Measurements from ENCODE around the gene CLPSL1. TPM values are rescaled to one million over a fixed set of nuclear protein-coding genes. Genes with fewer than 3 reads are reported as not detected.

CLPSL1 gene
- total RNA-seq, 1 experiment from 2014 or later: not detected

DNA sequence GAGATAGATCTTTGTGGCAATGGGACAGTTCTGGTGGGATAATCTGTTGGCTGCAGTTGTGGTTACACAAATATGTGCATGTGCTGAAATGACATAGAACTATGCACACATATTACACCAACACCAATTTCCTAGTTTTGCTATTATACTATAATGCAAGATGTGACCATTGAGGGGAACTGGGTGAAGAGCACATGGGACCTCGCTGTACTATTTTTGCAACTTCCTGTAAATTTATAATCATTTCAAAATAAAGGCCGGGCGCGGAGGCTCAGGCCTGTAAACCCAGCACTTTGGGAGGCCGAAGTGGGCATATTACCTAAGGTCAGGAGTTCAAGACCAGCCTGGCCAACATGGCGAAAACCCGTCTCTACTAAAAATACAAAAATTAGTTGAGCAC is 35.3 kb upstream of the CLPSL1 start:
- no peaks in the 10 kb centered on the region for H3K27me3 ChIP-seq (ENCODE audit: control insufficient read depth, insufficient read depth, low read length)
- ChIA-PET POLR2A (no interaction called here), CTCF (no interaction called here)
- no peak for ATAC-seq
- intact Hi-C loops (cut with micrococcal nuclease; ENCODE audit: unreplicated experiment) (no loop called here), in situ Hi-C loops (cut with HindIII; ENCODE audit: low pct_unique_long_range_greater_than_20kb, low sequenced_read_pairs) (no loop called here)
- no peaks in the 10 kb centered on the region for H3K9me3 ChIP-seq (ENCODE audit: control insufficient read depth, insufficient read depth, low read depth, low read length)
- TF ChIP-seq POLR2AphosphoS5 (IDR thresholded peaks at IDR 0.05; ENCODE audit: low read depth, low read length): no peak
- no peak for TF ChIP-seq SIN3A (IDR thresholded peaks at IDR 0.05; ENCODE audit: borderline replicate concordance, insufficient read depth, low read depth, low read length)
- TF ChIP-seq, protein P1, sequence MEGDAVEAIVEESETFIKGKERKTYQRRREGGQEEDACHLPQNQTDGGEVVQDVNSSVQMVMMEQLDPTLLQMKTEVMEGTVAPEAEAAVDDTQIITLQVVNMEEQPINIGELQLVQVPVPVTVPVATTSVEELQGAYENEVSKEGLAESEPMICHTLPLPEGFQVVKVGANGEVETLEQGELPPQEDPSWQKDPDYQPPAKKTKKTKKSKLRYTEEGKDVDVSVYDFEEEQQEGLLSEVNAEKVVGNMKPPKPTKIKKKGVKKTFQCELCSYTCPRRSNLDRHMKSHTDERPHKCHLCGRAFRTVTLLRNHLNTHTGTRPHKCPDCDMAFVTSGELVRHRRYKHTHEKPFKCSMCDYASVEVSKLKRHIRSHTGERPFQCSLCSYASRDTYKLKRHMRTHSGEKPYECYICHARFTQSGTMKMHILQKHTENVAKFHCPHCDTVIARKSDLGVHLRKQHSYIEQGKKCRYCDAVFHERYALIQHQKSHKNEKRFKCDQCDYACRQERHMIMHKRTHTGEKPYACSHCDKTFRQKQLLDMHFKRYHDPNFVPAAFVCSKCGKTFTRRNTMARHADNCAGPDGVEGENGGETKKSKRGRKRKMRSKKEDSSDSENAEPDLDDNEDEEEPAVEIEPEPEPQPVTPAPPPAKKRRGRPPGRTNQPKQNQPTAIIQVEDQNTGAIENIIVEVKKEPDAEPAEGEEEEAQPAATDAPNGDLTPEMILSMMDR (IDR thresholded peaks at IDR 0.05): no peak
- no peak for TF ChIP-seq TCF7L2 (IDR thresholded peaks at IDR 0.05; ENCODE audit: low read depth, low read length)
- TF ChIP-seq, protein P2, sequence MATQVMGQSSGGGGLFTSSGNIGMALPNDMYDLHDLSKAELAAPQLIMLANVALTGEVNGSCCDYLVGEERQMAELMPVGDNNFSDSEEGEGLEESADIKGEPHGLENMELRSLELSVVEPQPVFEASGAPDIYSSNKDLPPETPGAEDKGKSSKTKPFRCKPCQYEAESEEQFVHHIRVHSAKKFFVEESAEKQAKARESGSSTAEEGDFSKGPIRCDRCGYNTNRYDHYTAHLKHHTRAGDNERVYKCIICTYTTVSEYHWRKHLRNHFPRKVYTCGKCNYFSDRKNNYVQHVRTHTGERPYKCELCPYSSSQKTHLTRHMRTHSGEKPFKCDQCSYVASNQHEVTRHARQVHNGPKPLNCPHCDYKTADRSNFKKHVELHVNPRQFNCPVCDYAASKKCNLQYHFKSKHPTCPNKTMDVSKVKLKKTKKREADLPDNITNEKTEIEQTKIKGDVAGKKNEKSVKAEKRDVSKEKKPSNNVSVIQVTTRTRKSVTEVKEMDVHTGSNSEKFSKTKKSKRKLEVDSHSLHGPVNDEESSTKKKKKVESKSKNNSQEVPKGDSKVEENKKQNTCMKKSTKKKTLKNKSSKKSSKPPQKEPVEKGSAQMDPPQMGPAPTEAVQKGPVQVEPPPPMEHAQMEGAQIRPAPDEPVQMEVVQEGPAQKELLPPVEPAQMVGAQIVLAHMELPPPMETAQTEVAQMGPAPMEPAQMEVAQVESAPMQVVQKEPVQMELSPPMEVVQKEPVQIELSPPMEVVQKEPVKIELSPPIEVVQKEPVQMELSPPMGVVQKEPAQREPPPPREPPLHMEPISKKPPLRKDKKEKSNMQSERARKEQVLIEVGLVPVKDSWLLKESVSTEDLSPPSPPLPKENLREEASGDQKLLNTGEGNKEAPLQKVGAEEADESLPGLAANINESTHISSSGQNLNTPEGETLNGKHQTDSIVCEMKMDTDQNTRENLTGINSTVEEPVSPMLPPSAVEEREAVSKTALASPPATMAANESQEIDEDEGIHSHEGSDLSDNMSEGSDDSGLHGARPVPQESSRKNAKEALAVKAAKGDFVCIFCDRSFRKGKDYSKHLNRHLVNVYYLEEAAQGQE (IDR thresholded peaks at IDR 0.05; ENCODE audit: insufficient read depth in 1 of 2, low read depth in 2 of 2, low read length in 1 of 2): no peak
- no peaks in the 10 kb centered on the region for H3K36me3 ChIP-seq (ENCODE audit: control insufficient read depth, insufficient read depth, low read length)
- no peak overlapping the region for H3K4me3 ChIP-seq (ENCODE audit: low read depth in 2 of 2, low read length in 2 of 2)
- H3K4me1 ChIP-seq (ENCODE audit: control insufficient read depth, insufficient read depth, low read length): no peaks in the 10 kb centered on the region
- no TSS peak for BruUV-seq (replicated peaks)
- no peak overlapping the region for H3K27ac ChIP-seq (ENCODE audit: low read length)
- no peak for DNase-seq (ENCODE audit: low read depth, low spot score)

DNA sequence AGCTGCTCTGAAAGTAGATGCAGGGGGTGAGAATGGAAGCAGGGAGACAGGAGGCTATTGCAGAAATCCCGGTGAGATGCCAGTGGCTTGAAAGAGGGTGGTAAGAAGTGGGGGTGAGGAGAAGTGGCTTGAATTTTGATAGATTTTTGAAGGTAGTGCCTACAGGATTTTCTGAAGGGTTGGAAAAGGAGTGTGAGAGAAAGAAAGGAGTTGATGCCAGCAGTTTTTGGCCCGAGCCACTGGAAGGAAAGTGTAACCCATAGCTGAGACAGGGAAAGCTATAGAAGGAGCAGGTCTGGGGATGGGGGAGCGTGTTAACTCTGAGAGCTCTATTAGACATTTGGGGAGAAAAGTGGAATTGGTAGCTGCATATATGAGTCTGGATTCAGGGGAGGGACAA is 34.3 kb upstream of the CLPSL1 start:
- Histone ChIP-seq H3K27ac (ENCODE audit: low read length) (no peak overlapping the region), H3K4me1 (ENCODE audit: control insufficient read depth, insufficient read depth, low read length) (no peaks in the 10 kb centered on the region), H3K27me3 (ENCODE audit: control insufficient read depth, insufficient read depth, low read length) (0 out of 2 replicates have a peak, but pooled peaks cover 2% of the 10 kb centered on the region), H3K9me3 (ENCODE audit: control insufficient read depth, insufficient read depth, low read depth, low read length) (no peaks in the 10 kb centered on the region), H3K4me3 (ENCODE audit: low read depth in 2 of 2, low read length in 2 of 2) (no peak overlapping the region), H3K36me3 (ENCODE audit: control insufficient read depth, insufficient read depth, low read length) (no peaks in the 10 kb centered on the region)
- no peak for TF ChIP-seq TCF7L2 (IDR thresholded peaks at IDR 0.05; ENCODE audit: low read depth, low read length)
- TF ChIP-seq, protein P1 (IDR thresholded peaks at IDR 0.05): no peak
- no peak for TF ChIP-seq POLR2AphosphoS5 (IDR thresholded peaks at IDR 0.05; ENCODE audit: low read depth, low read length)
- TF ChIP-seq, protein P2 (IDR thresholded peaks at IDR 0.05; ENCODE audit: insufficient read depth in 1 of 2, low read depth in 2 of 2, low read length in 1 of 2): no peak
- no peak for TF ChIP-seq SIN3A (IDR thresholded peaks at IDR 0.05; ENCODE audit: borderline replicate concordance, insufficient read depth, low read depth, low read length)
- CTCF ChIA-PET: no interaction called here
- in situ Hi-C loops (cut with HindIII; ENCODE audit: low pct_unique_long_range_greater_than_20kb, low sequenced_read_pairs): no loop called here
- POLR2A ChIA-PET: no interaction called here
- intact Hi-C loops (cut with micrococcal nuclease; ENCODE audit: unreplicated experiment): no loop called here
- ATAC-seq (no peak), DNase-seq (ENCODE audit: low read depth, low spot score) (no peak)
- BruUV-seq (replicated peaks): no TSS peak
